ENCODE data around the gene ZNF282. TPM values are rescaled to one million over a fixed set of nuclear protein-coding genes. Genes with fewer than 3 reads are reported as not detected.

Gene ZNF282
- total and polyA plus RNA-seq, 5 donors from 2014 or later = 0.83 to 18.6 (median 1.4) TPM

DNA sequence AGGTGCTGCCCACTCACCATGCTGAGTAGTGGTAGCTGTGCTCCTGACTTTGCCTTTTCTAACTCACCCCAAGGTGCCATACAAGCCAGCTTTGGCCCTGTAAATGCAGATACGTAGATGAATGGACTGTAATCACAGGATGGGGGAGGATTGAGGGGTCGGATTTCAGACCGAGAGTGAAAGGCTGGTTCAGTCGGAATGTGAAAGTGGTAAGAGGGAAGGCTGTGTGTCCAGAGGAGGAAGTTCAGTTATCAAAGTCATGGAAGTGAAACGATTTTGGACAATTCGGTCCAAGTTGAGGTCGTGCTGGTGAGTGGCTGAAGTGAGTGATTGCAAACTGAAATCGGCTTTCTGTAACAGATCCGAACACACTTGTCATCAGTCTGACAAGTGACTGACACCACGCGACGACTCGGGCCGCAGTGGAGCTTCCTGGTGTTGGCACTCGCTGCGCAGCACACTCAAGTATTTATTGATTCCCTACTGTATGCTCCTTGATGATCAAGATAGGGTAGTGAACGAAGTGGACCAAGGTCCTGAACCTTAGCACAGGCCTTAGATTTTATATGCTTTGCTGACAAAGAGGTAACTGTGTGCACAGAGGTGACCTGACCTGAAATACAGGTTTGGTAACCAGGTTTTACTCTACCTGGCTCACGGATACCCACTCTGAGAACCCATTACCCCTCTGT lies 10.5 kb downstream of the ZNF282 start:
- Histone ChIP-seq H3K4me1 (ENCODE audit: control insufficient read depth, insufficient read depth, low read length, poor library complexity, severe bottlenecking) (no peaks in the 10 kb centered on the region), H3K4me3 (ENCODE audit: low read depth, low read length) (no peak overlapping the region), H3K27me3 (ENCODE audit: control insufficient read depth, insufficient read depth, low read length) (no peaks in the 10 kb centered on the region), H3K36me3 (ENCODE audit: control insufficient read depth, insufficient read depth, low read length) (peaks cover 55% of the 10 kb centered on the region), H3K9me3 (ENCODE audit: control insufficient read depth in 2 of 2, low read length in 2 of 2) (no peaks in the 10 kb centered on the region), H3K27ac (ENCODE audit: insufficient read depth, low read length, poor library complexity, severe bottlenecking) (no peak overlapping the region)
- no peaks in the 10 kb centered on the region for H3K27me3 Mint-ChIP-seq
- ATAC-seq (ENCODE audit: low read depth in 2 of 2) (no peak), DNase-seq (no peak)
- H3K4me1 Mint-ChIP-seq = peaks cover 6 to 39% (median 25%) of the 10 kb centered on the region in 4 donors
- peak overlapping the region in 2 of 3 donors; percentile 3 to 82 for H3K27ac Mint-ChIP-seq
- H3K4me3 Mint-ChIP-seq = no peak overlapping the region
- peaks cover 66% of the 10 kb centered on the region for H3K36me3 Mint-ChIP-seq
- no peaks in the 10 kb centered on the region for H3K9me3 Mint-ChIP-seq

DNA sequence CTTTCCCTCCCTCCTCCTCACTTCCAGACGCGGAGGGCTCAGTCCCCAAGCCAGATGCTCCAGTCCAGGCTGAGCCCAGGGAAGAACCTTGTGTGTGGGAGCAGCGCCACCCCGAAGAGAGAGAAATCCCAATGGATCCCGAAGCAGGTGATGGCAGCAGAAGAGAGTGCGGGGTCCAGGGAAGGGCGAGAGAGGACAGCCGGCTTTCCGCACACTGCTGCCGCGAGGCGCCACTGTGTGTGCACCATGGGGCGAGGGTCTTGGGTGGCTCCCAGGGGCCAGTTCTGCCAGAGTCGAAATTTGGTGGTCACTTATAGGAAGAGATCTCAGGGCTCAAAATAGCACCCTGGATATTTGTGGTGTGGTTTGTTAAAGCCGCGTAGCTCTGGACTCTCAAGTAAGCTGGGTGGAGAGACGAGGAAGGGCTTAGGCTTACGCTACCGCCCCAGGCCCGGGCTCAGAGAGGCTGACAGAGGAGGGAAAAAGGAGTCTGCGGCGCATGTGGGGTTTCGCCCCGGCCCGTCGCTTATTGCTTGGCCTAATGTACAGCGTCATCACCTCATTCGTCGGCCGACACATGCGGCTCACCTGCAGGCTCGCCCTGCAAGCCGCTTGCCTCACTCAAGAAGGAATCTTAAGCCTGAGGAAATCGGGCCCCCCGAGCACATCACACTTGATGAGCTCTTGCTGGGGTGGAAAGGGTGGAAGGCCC lies 12.1 kb downstream of the ZNF282 start:
- no peak overlapping the region for H3K27ac ChIP-seq (ENCODE audit: insufficient read depth, low read length, poor library complexity, severe bottlenecking)
- no peaks in the 10 kb centered on the region for H3K9me3 ChIP-seq (ENCODE audit: control insufficient read depth in 2 of 2, low read length in 2 of 2)
- no peak overlapping the region for H3K4me3 ChIP-seq (ENCODE audit: low read depth, low read length)
- no peaks in the 10 kb centered on the region for H3K4me1 ChIP-seq (ENCODE audit: control insufficient read depth, insufficient read depth, low read length, poor library complexity, severe bottlenecking)
- H3K36me3 Mint-ChIP-seq = peaks cover 69% of the 10 kb centered on the region
- no peaks in the 10 kb centered on the region for H3K27me3 ChIP-seq (ENCODE audit: control insufficient read depth, insufficient read depth, low read length)
- H3K4me3 Mint-ChIP-seq = no peak overlapping the region
- peaks cover 6 to 28% (median 18%) of the 10 kb centered on the region in 4 donors for H3K4me1 Mint-ChIP-seq
- no peaks in the 10 kb centered on the region for H3K27me3 Mint-ChIP-seq
- no peaks in the 10 kb centered on the region for H3K9me3 Mint-ChIP-seq
- DNase-seq (no peak), ATAC-seq (ENCODE audit: low read depth in 2 of 2) (no peak)
- H3K27ac Mint-ChIP-seq = peak overlapping the region in 2 of 3 donors; percentile 31 to 69
- peaks cover 61% of the 10 kb centered on the region for H3K36me3 ChIP-seq (ENCODE audit: control insufficient read depth, insufficient read depth, low read length)

DNA sequence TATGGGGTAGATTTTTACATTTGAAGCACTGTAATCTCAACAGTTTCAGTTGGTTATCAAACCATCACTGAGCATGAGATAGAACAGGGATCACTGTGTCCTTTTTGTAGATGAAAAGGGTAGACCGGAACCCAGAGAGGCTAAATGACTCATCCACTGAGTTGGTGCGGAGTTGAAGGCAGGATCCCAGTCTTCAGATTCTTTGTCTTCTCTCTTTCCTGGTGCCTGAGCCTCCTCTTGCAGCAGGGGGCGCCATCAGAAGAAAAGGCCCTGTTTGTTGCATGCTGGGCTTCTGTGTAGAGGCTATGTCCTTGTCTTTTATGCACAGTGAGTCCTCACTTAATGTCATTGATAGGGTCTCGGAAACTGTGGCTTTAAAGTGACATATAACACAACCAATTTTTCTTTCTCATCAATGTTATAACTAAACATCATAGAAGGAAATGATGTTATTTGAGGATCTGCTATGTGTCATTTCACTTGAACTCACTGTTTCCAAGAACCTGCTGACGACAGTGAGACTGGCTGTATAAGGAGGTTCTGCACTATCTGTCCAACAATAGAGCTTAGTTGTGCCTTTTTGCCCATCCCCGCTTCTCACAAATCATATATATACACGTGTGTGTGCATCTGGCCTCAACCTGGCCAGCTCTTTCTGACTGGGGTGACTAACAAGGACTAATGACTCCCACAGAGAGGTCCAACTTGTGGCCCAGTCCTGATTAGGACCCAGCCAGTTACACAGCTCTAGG lies 14.3 kb downstream of the ZNF282 start:
- H3K9me3 Mint-ChIP-seq = no peaks in the 10 kb centered on the region
- peaks cover 59% of the 10 kb centered on the region for H3K36me3 Mint-ChIP-seq
- H3K4me1 Mint-ChIP-seq = peaks cover 5 to 13% (median 8%) of the 10 kb centered on the region in 4 donors
- no peak overlapping the region for H3K4me3 ChIP-seq (ENCODE audit: low read depth, low read length)
- H3K36me3 ChIP-seq (ENCODE audit: control insufficient read depth, insufficient read depth, low read length) = peaks cover 68% of the 10 kb centered on the region
- H3K27me3 Mint-ChIP-seq = no peaks in the 10 kb centered on the region
- H3K4me1 ChIP-seq (ENCODE audit: control insufficient read depth, insufficient read depth, low read length, poor library complexity, severe bottlenecking) = no peaks in the 10 kb centered on the region
- H3K9me3 ChIP-seq (ENCODE audit: control insufficient read depth in 2 of 2, low read length in 2 of 2) = no peaks in the 10 kb centered on the region
- H3K27ac Mint-ChIP-seq = peak overlapping the region; percentile 67 to 92 (median 84)
- ATAC-seq (ENCODE audit: low read depth in 2 of 2) (peak; percentile 79 to 83), DNase-seq (peak; percentile 46 to 82 (median 60))
- H3K27me3 ChIP-seq (ENCODE audit: control insufficient read depth, insufficient read depth, low read length) = no peaks in the 10 kb centered on the region
- H3K27ac ChIP-seq (ENCODE audit: insufficient read depth, low read length, poor library complexity, severe bottlenecking) = peak overlapping the region; percentile 26
- H3K4me3 Mint-ChIP-seq = peak overlapping the region in 1 of 4 donors; percentile 11

DNA sequence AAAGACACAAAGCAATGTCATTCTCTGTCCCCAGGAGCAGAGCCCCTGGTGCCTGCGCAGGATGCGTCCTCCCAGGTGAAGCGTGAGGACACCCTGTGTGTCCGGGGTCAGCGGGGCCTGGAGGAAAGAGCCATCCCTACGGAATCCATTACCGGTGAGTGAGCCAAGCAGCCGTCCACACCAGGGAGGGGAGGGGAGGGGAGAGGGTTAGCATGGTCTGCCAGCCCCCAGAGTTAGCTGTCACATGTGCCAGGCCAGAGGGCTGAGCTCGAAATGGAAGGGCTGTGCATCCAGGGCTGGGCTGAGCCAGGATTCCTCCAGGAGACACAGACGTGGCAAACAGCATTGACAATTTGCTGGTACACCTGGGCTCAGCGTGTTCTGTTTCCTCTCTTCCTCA lies 15.2 kb downstream of the ZNF282 start:
- H3K36me3 Mint-ChIP-seq = peaks cover 57% of the 10 kb centered on the region
- H3K4me1 Mint-ChIP-seq = peaks cover 5 to 13% (median 8%) of the 10 kb centered on the region in 4 donors
- H3K36me3 ChIP-seq (ENCODE audit: control insufficient read depth, insufficient read depth, low read length) = peaks cover 76% of the 10 kb centered on the region

DNA sequence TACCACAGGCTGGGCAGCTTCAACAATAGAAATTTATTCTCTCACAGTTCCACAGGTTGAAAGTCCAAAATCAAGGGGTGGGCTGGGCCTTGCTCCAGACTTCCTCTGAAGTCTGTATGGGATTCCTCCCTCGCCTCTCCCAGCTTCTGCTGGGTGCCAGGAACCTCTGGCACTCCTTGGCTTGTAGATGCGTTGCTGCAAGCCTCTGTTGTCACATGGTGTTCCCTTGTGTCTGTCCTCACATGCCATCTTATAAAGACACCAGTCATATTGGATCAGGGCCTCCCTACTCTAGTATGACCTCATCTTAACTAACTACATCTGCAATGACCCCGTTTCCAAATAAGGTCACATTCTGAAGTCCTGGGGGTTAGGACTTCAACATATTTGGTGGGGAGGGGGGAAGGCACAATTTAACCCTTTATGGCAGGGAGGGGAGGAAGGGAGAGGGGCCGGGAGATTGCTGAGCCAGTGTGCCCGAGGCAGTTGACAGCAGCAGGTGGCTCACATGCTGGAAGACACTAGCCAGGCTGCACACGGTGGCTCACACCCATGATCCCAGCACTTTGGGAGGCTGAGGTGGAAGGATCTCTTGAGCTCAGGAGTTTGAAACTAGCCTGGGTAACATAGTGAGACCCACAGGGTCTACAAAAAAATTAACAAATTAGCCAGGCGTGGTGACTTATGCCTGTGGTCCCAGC lies 18.8 kb downstream of the ZNF282 start:
- Histone ChIP-seq H3K4me1 (ENCODE audit: control insufficient read depth, insufficient read depth, low read length, poor library complexity, severe bottlenecking) (no peaks in the 10 kb centered on the region), H3K4me3 (ENCODE audit: low read depth, low read length) (no peak overlapping the region), H3K27ac (ENCODE audit: insufficient read depth, low read length, poor library complexity, severe bottlenecking) (no peak overlapping the region), H3K36me3 (ENCODE audit: control insufficient read depth, insufficient read depth, low read length) (peaks cover 86% of the 10 kb centered on the region), H3K9me3 (ENCODE audit: control insufficient read depth in 2 of 2, low read length in 2 of 2) (no peaks in the 10 kb centered on the region), H3K27me3 (ENCODE audit: control insufficient read depth, insufficient read depth, low read length) (no peaks in the 10 kb centered on the region)
- no peak for ATAC-seq (ENCODE audit: low read depth in 2 of 2)
- DNase-seq = no peak
- Mint-ChIP-seq H3K36me3 (peaks cover 54% of the 10 kb centered on the region), H3K4me1 (peaks cover 6 to 15% (median 7%) of the 10 kb centered on the region in 4 donors), H3K4me3 (no peak overlapping the region), H3K27me3 (no peaks in the 10 kb centered on the region), H3K27ac (peak overlapping the region in 1 of 3 donors; percentile 38), H3K9me3 (no peaks in the 10 kb centered on the region)

More for the DNA sequence above, 15.2 kb downstream of the ZNF282 start:
- Mint-ChIP-seq H3K27me3 (no peaks in the 10 kb centered on the region), H3K4me3 (peak overlapping the region in 1 of 4 donors; percentile 13), H3K27ac (no peak overlapping the region), H3K9me3 (no peaks in the 10 kb centered on the region)
- no peak overlapping the region for H3K4me3 ChIP-seq (ENCODE audit: low read depth, low read length)
- H3K9me3 ChIP-seq (ENCODE audit: control insufficient read depth in 2 of 2, low read length in 2 of 2) = no peaks in the 10 kb centered on the region
- H3K27me3 ChIP-seq (ENCODE audit: control insufficient read depth, insufficient read depth, low read length) = no peaks in the 10 kb centered on the region
- DNase-seq = no peak
- no peaks in the 10 kb centered on the region for H3K4me1 ChIP-seq (ENCODE audit: control insufficient read depth, insufficient read depth, low read length, poor library complexity, severe bottlenecking)
- H3K27ac ChIP-seq (ENCODE audit: insufficient read depth, low read length, poor library complexity, severe bottlenecking) = no peak overlapping the region
- ATAC-seq (ENCODE audit: low read depth in 2 of 2) = no peak

DNA sequence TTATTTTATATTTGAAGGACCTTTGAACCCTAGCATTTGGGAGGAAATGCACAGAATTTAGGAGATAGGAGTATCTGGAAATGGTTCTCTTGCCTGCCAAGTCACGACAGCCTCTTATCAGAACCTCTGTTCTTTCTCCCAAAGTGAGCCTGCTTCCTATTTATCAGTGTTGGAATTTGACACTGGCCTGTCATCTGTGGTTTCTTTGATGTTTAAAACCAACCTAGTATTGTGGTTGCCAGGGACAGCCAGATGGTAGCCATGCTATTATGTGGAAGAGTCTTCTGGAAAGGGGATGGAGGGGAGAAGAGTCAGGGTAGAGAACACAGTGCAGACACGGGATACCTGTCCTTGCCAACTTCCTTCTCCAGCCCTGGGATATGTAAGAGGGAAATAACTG lies 21.1 kb downstream of the ZNF282 start:
- H3K9me3 ChIP-seq (ENCODE audit: control insufficient read depth in 2 of 2, low read length in 2 of 2) = no peaks in the 10 kb centered on the region
- no peak overlapping the region for H3K4me3 ChIP-seq (ENCODE audit: low read depth, low read length)
- H3K27ac Mint-ChIP-seq = peak overlapping the region in 1 of 3 donors; percentile 54
- H3K36me3 ChIP-seq (ENCODE audit: control insufficient read depth, insufficient read depth, low read length) = peaks cover 82% of the 10 kb centered on the region
- peaks cover 0 to 6% (median 2%) of the 10 kb centered on the region in 4 donors for H3K4me1 Mint-ChIP-seq
- H3K36me3 Mint-ChIP-seq = peaks cover 48% of the 10 kb centered on the region
- H3K4me3 Mint-ChIP-seq = no peak overlapping the region
- ATAC-seq (ENCODE audit: low read depth in 2 of 2) (no peak), DNase-seq (no peak)
- peaks cover 0 to 1% (median 0%) of the 10 kb centered on the region in 7 donors for H3K9me3 Mint-ChIP-seq
- no peak overlapping the region for H3K27ac ChIP-seq (ENCODE audit: insufficient read depth, low read length, poor library complexity, severe bottlenecking)
- no peaks in the 10 kb centered on the region for H3K4me1 ChIP-seq (ENCODE audit: control insufficient read depth, insufficient read depth, low read length, poor library complexity, severe bottlenecking)
- no peaks in the 10 kb centered on the region for H3K27me3 Mint-ChIP-seq
- H3K27me3 ChIP-seq (ENCODE audit: control insufficient read depth, insufficient read depth, low read length) = no peaks in the 10 kb centered on the region

DNA sequence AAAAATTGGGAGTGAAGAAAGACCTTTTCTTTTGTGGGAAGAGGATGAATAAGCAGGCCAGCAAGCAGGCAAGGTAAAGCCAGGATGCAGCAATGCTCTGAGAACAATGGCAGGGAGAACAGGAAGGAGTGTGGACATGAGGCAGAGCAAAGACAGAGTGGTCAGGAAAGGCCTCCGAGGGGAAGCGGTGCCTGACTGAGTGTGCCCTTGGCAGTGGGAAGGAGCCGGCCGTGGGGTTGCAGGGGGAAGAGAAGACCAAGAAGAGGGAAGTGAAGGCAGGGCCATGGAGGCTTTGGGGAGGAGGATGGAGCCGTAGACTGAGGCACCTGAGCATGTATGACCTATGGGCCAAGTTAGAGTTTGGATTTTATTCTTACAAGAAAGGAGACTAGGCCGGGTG lies 22.2 kb downstream of the ZNF282 start:
- Mint-ChIP-seq H3K27ac (peak overlapping the region in 2 of 3 donors; percentile 54 to 81), H3K9me3 (peaks cover 0 to 1% (median 0%) of the 10 kb centered on the region in 7 donors), H3K36me3 (peaks cover 46% of the 10 kb centered on the region), H3K4me3 (no peak overlapping the region), H3K4me1 (peaks cover 0 to 6% (median 2%) of the 10 kb centered on the region in 4 donors), H3K27me3 (no peaks in the 10 kb centered on the region)
- H3K27me3 ChIP-seq (ENCODE audit: control insufficient read depth, insufficient read depth, low read length) = no peaks in the 10 kb centered on the region
- ATAC-seq (ENCODE audit: low read depth in 2 of 2) = no peak
- H3K27ac ChIP-seq (ENCODE audit: insufficient read depth, low read length, poor library complexity, severe bottlenecking) = no peak overlapping the region
- no peaks in the 10 kb centered on the region for H3K9me3 ChIP-seq (ENCODE audit: control insufficient read depth in 2 of 2, low read length in 2 of 2)
- no peak overlapping the region for H3K4me3 ChIP-seq (ENCODE audit: low read depth, low read length)
- no peak for DNase-seq
- H3K36me3 ChIP-seq (ENCODE audit: control insufficient read depth, insufficient read depth, low read length) = peaks cover 72% of the 10 kb centered on the region
- no peaks in the 10 kb centered on the region for H3K4me1 ChIP-seq (ENCODE audit: control insufficient read depth, insufficient read depth, low read length, poor library complexity, severe bottlenecking)
